Kidney (tissue), 14 donors: ENCODE data around the gene TMEM255B. TPM values are rescaled to one million over a fixed set of nuclear protein-coding genes. Genes with fewer than 3 reads are reported as not detected.

Experiments used
- DNase-seq, 5 donors: peaks; one replicate each; pipeline ENCODE4 v3.0.0-alpha.2; 2013 to 2020
- FAIRE-seq: peaks from 2 replicates; lab custom pipeline; 2012; peaks lifted over from hg19 to GRCh38; lab: Jason Lieb, UNC
- H3K27ac ChIP-seq, 2 donors: one replicate each; pipeline ENCODE4 v1.7.0; 2013; ENCODE audit warnings: low read depth in 2 of 2, low read length in 2 of 2, inconsistent platforms in 1 of 2
- H3K27me3 ChIP-seq: one replicate; pipeline ENCODE4 v1.7.1; 2013; ENCODE audit warnings: low read length, inconsistent platforms; ENCODE audit not compliant: control insufficient read depth, insufficient read depth
- H3K36me3 ChIP-seq, 3 donors: one replicate each; pipeline versions ENCODE4 v1.7.0 to v1.7.1; 2013; ENCODE audit warnings: low read length in 3 of 3, control low read depth in 1 of 3, inconsistent platforms in 1 of 3; ENCODE audit not compliant: insufficient read depth in 3 of 3, control insufficient read depth in 2 of 3
- H3K4me1 ChIP-seq, 3 donors: one replicate each; pipeline versions ENCODE4 v1.7.0 to v1.7.1; 2013; ENCODE audit warnings: low read length in 3 of 3, inconsistent platforms in 1 of 3, low read depth in 1 of 3; ENCODE audit not compliant: control insufficient read depth in 2 of 3, insufficient read depth in 2 of 3
- H3K4me3 ChIP-seq, 3 donors: one replicate each; pipeline versions ENCODE4 v1.7.0 to v1.8.1; 2013; ENCODE audit warnings: low read length in 3 of 3, control low read depth in 1 of 3, inconsistent platforms in 1 of 3
- H3K9ac ChIP-seq, 3 donors: one replicate each; pipeline versions ENCODE4 v1.7.0 to v1.7.1; 2013; ENCODE audit warnings: low read length in 3 of 3, control low read depth in 1 of 3, inconsistent platforms in 1 of 3
- H3K9me3 ChIP-seq, 3 donors: one replicate each; pipeline versions ENCODE4 v1.7.0 to v1.7.1; 2013; ENCODE audit warnings: low read length in 3 of 3, control low read depth in 1 of 3, inconsistent platforms in 1 of 3; ENCODE audit not compliant: control insufficient read depth in 2 of 3, insufficient read depth in 1 of 3
- intact Hi-C: fragments of 100-400 bp; cut with DNase I; formaldehyde crosslinking; loops from one replicate; pipeline ENCODE4 v1.11.1; 2022
- polyA plus RNA-seq: library from polyadenylated mRNA; stranded (reverse); fragments of 350-450 nt; fragmentation: Illumina TruSeq; extraction: RNeasy Lipid Tissue Mini Kit (QIAGEN cat#74804); gene quantifications from one replicate; pipeline ENCODE4 v1.2.3, GENCODE V29; 2014; ENCODE audit warnings: low read depth, low replicate concordance; ENCODE audit not compliant: insufficient read depth
- total RNA-seq: library from RNA; stranded (reverse); fragmentation: NEBNext Ultra II Directional; extraction: Animal tissue kit (Norgen Biotek cat#: 25700); gene quantifications from one replicate; pipeline ENCODE4 v1.2.1, GENCODE V29; 2021
- TF ChIP-seq, protein P1 (sequence below): IDR thresholded peaks from 3 replicates; pipeline ENCODE4 v1.5.1; 2012; ENCODE audit warnings: mild to moderate bottlenecking, moderate library complexity, borderline replicate concordance; ENCODE audit not compliant: insufficient read depth; ENCODE audit errors: extremely low read depth
- donor health status: control.
- donor health status: control.
- donor health status: control.
- donor health status: control.
- donor health status: control.
- donor health status: DM: yes; HTN: yes; CAD: no.
- donor health status: Normal renal cell carcinoma (clear cell type).

Gene TMEM255B
- total and polyA plus RNA-seq, 2 donors from 2014 or later: 11.9 to 29.3 TPM

DNA sequence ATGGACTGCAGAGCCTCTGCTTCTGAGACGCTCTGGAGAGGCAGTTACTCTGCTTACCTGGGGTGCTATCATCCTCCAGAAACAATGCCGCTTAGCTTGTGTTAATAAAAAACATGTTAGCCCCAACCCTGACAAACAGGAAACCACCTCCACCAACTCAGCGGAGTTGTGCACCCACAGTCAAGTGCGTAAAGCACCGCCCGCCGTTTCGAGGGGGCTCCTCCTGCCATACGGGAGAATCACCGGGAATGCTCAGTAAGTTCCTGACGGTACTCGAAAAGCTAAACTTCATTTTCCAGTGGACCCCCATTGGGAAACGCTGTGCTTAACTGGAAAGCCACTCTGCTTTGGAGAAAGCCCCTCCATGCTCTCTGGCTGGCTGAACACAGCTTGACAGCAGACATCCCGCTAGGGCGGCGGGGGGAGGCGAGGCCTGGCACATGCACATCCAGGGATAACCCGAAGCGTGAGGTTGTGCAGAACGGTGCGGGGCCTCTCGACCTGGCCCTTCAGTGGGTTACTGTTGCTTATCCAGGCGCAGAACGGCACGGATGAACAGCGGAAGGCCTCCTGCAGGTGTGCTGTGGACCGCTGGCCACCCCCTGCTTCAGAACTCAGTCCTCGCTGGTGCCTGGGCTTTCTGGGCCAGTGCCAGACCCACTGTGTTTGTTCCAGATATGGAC lies 87.8 kb downstream of the TMEM255B start:
- intact Hi-C loops: no loop called here
- peaks cover 0 to 6% (median 6%) of the 10 kb centered on the region in 3 donors for H3K36me3 ChIP-seq
- FAIRE-seq (no peak), DNase-seq (peak in 4 of 5 donors; percentile 37 to 68 (median 49))
- no peak overlapping the region for H3K4me3 ChIP-seq
- H3K27me3 ChIP-seq: no peaks in the 10 kb centered on the region
- no peak overlapping the region for H3K27ac ChIP-seq
- H3K9ac ChIP-seq: no peak overlapping the region
- H3K4me1 ChIP-seq: peaks cover 0 to 8% (median 8%) of the 10 kb centered on the region in 3 donors
- no peaks in the 10 kb centered on the region for H3K9me3 ChIP-seq
- TF ChIP-seq, protein P1, sequence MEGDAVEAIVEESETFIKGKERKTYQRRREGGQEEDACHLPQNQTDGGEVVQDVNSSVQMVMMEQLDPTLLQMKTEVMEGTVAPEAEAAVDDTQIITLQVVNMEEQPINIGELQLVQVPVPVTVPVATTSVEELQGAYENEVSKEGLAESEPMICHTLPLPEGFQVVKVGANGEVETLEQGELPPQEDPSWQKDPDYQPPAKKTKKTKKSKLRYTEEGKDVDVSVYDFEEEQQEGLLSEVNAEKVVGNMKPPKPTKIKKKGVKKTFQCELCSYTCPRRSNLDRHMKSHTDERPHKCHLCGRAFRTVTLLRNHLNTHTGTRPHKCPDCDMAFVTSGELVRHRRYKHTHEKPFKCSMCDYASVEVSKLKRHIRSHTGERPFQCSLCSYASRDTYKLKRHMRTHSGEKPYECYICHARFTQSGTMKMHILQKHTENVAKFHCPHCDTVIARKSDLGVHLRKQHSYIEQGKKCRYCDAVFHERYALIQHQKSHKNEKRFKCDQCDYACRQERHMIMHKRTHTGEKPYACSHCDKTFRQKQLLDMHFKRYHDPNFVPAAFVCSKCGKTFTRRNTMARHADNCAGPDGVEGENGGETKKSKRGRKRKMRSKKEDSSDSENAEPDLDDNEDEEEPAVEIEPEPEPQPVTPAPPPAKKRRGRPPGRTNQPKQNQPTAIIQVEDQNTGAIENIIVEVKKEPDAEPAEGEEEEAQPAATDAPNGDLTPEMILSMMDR: no peak

DNA sequence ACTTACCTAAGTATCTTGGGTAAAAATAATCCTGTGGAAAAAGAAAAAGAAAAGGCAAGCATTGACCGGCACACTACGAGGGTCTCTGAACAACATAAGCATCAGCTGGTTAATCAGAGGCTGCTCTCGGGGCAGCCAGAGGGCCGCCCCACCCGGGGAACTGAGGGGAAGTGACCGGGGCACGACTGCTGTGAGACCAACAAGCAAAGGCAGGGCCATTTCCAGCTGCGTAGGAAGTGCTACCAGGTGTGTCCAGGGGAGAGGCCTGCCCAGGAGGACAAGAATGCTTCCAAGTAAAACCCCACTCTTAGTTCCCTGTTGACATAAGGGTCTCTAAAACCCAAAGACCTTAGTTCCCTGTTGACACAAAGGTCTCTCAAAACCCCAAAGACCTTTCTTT lies 89.0 kb downstream of the TMEM255B start:
- Histone ChIP-seq H3K27ac (no peak overlapping the region), H3K9me3 (no peaks in the 10 kb centered on the region), H3K4me1 (peaks cover 0 to 14% (median 8%) of the 10 kb centered on the region in 3 donors), H3K4me3 (no peak overlapping the region), H3K9ac (no peak overlapping the region), H3K27me3 (no peaks in the 10 kb centered on the region), H3K36me3 (peaks cover 0 to 6% (median 6%) of the 10 kb centered on the region in 3 donors)
- FAIRE-seq (no peak), DNase-seq (peak in 2 of 5 donors; percentile 31 to 48)
- intact Hi-C loops: no loop called here
- TF ChIP-seq, protein P1: no peak

DNA sequence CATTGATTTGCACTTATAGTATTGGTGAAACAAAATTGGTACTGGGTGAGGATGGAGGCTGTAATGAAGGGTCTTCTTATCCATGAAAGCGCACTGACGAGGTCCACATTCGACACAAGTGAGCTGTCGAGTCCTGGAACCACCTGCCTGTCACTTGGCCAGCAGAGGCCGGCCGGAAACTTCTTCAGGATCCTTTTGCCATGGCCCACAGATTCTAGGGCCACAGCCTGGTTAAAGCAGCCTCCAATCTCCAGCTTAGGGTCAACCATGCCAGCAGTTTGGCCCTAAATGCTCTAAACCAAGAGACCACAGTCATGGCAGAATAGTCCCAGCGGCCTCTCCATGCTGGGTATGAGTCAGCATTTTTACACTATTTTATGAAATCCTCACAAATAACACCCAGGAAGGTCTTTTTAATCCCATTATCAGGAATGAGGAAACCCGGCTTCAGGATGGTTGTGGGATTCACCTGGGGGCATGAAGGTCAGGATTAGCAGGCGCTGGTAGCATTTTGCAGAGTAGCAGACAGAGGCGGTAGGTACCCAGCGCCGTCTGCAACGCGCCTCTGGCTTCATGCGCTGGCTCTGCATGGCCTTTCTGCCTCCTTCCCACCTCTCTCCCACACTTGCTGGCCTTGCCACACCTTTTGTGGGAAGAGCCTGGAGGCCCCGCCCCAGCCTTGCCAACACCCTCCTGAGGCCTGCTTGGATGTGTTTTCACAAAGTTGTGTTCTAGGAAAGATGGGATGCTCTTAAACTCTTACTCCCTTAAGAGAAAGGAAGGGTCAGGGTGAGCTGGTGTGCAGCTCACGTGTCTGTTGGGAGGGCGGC lies 89.6 kb downstream of the TMEM255B start:
- no peak overlapping the region for H3K4me3 ChIP-seq
- no peaks in the 10 kb centered on the region for H3K9me3 ChIP-seq
- H3K36me3 ChIP-seq: peaks cover 0 to 6% (median 6%) of the 10 kb centered on the region in 3 donors
- H3K4me1 ChIP-seq: peaks cover 0 to 16% (median 12%) of the 10 kb centered on the region in 3 donors
- H3K27me3 ChIP-seq: no peaks in the 10 kb centered on the region
- TF ChIP-seq, protein P1: no peak
- intact Hi-C loops: no loop called here
- DNase-seq (peak in 3 of 5 donors; percentile 8 to 64 (median 30)), FAIRE-seq (no peak)
- no peak overlapping the region for H3K9ac ChIP-seq
- H3K27ac ChIP-seq: no peak overlapping the region
